GM12864 (cell line): ENCODE results near the gene ANTXR1.

Experiments used
- DNase-seq: peaks from one replicate; pipeline ENCODE4 v3.0.0-alpha.2; 2011; ENCODE audit warnings: low read depth
- H3K4me3 ChIP-seq: 2 replicates; pipeline ENCODE4 v1.5.1; 2011; ENCODE audit warnings: mild to moderate bottlenecking, low read depth, low read length, control low read depth
- CTCF ChIP-seq: IDR thresholded peaks from 2 replicates; pipeline ENCODE4 v1.5.1; 2011; ENCODE audit warnings: low read depth, mild to moderate bottlenecking, moderate library complexity, low read length, control low read depth, inconsistent platforms; ENCODE audit errors: missing control alignments

The ANTXR1 gene

GRCh38 chr2:69285379-69285894 lies 272.5 kb downstream of the ANTXR1 start:
- TF ChIP-seq CTCF = no peak
- DNase-seq = no peak
- H3K4me3 ChIP-seq = no peak overlapping the region

DNA sequence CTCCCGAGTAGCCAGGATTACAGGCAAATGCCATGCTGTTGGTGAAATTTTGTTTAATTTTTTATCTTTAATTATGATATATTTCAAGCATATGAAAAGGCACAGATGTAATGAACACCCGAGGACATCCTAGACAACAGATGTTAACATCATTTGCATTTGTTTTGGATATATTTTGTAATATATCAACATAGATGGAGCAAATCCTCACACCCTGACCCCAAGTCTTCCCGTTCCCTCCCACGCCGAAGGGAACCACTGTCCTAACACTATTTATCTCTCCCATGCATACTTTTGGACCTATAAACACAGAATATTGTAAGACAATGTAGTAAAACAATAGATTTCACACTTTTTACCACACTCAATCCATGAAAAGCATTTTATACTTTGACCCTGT lies 274.6 kb downstream of the ANTXR1 start:
- H3K4me3 ChIP-seq = no peak overlapping the region
- no peak for DNase-seq
- TF ChIP-seq CTCF = no peak

- H3K4me3 ChIP-seq = no peak overlapping the region
- no peak for TF ChIP-seq CTCF
- no peak for DNase-seq
Measured at GRCh38 chr2:69288429-69288828, 275.4 kb downstream of the ANTXR1 start.

GRCh38 chr2:69291004-69291650 lies 278.1 kb downstream of the ANTXR1 start:
- no peak for DNase-seq
- no peak overlapping the region for H3K4me3 ChIP-seq
- TF ChIP-seq CTCF = no peak

- no peak overlapping the region for H3K4me3 ChIP-seq
- no peak for TF ChIP-seq CTCF
- DNase-seq = no peak
Measured at GRCh38 chr2:69291721-69292120, 278.7 kb downstream of the ANTXR1 start.

- H3K4me3 ChIP-seq = no peak overlapping the region
- TF ChIP-seq CTCF = no peak
- no peak for DNase-seq
Measured at GRCh38 chr2:69292256-69292655, 279.3 kb downstream of the ANTXR1 start.

DNA sequence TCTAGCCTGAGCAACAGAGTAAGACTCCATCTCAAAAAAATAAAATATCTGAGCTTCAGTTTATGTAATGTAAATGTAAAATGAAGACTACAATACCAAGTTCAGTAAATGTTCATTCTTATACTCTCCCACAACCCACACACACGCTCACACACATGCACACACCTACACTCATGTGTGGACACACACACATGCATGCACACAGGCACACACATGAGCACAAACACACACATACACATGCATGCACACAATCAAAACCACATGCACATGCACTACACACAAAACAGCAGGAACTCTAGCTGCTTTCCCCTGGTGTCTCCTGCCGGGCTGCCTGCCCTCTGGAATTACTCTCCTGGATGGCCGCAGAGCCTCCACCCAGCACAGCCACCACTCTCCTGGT lies 283.4 kb downstream of the ANTXR1 start:
- DNase-seq = no peak
- no peak for TF ChIP-seq CTCF
- no peak overlapping the region for H3K4me3 ChIP-seq
